Activated CD8-positive, alpha-beta memory T cell treated with anti-CD3 and anti-CD28 coated beads, Interleukin-2, amount 10 ng/mL, durations not matched to agents 7 days and 5 days (primary cell): ENCODE measurements around the gene NUTF2. TPM values are rescaled to one million over a fixed set of nuclear protein-coding genes. Genes with fewer than 3 reads are reported as not detected.
"Not testable (repeated sequence)": the region's sequence is repeated elsewhere in the genome, so short reads cannot be mapped to it uniquely, and the experiment has no call there.

Experiments
- ATAC-seq: fragments of 150-1000 bp; cut with Tn5 transposase; one replicate; pipeline ENCODE4 v1.10.0; 2021; ENCODE audit warnings: moderate library complexity
- CTCF ChIA-PET: fragments of 350-600 bp; sonication (Branson Sonifier 250); formaldehyde crosslinking; loops from one replicate; lab custom pipeline; 2021; ENCODE audit warnings: antibody characterized with exemption; lab: Charles Lee
- DNase-seq: peaks from one replicate; pipeline ENCODE4 v3.0.0-alpha.2; 2020
- H3K27ac Mint-ChIP-seq: one replicate; pipeline ENCODE4 v1.8.0; 2021; ENCODE audit warnings: mild to moderate bottlenecking, mixed read lengths
- H3K27me3 Mint-ChIP-seq: one replicate; pipeline ENCODE4 v1.8.0; 2021; ENCODE audit warnings: mixed read lengths
- H3K36me3 Mint-ChIP-seq: one replicate; pipeline ENCODE4 v1.8.0; 2021; ENCODE audit warnings: mild to moderate bottlenecking, mixed read lengths
- H3K4me1 Mint-ChIP-seq: one replicate; pipeline ENCODE4 v1.8.0; 2021; ENCODE audit warnings: mixed read lengths
- H3K4me3 Mint-ChIP-seq: one replicate; pipeline ENCODE4 v1.8.0; 2021; ENCODE audit warnings: mild to moderate bottlenecking, moderate library complexity, mixed read lengths
- H3K9me3 Mint-ChIP-seq: one replicate; pipeline ENCODE4 v1.8.0; 2022; ENCODE audit warnings: low read depth, mixed read lengths
- total RNA-seq, 2 experiments: library from RNA; stranded (reverse); gene quantifications; one replicate each; pipeline ENCODE4 v1.2.3, GENCODE V29; 2021

Gene NUTF2
- total RNA-seq, 2 experiments from 2014 or later, result 114 to 137 TPM

DNA sequence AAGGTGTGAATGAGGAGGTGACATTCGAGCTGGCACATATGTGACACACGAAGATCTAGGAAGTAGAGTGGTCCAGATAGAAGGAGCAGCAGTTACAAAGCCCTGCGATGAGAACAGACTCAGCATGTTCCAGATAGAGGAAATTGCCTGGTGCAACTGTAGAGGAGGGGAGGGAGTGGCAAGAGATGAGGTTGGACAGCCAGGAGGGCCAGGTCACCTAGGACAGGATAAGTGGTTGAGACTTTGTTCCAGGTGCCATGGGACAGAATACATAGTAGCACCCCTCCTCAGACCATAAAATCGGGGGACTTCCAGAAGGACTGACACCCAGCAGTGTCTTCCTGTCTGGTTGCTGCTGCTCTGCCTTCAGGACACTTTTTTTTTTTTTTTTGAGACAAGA, 11.8 kb downstream of the NUTF2 start:
- peaks cover 12% of the 10 kb centered on the region for H3K36me3 Mint-ChIP-seq
- DNase-seq (no peak), ATAC-seq (no peak)
- CTCF ChIA-PET, result interaction anchor here (0.7 to 3.6 kb wide), 3 partner anchors 8 to 672 kb away, joined by 3 to 14 read pairs (median 3); no protein-coding TSS in a partner anchor
- no peaks in the 10 kb centered on the region for H3K9me3 Mint-ChIP-seq
- H3K27ac Mint-ChIP-seq, result peak overlapping the region; percentile 66
- H3K27me3 Mint-ChIP-seq, result no peaks in the 10 kb centered on the region
- peaks cover 19% of the 10 kb centered on the region for H3K4me1 Mint-ChIP-seq
- no peak overlapping the region for H3K4me3 Mint-ChIP-seq

DNA sequence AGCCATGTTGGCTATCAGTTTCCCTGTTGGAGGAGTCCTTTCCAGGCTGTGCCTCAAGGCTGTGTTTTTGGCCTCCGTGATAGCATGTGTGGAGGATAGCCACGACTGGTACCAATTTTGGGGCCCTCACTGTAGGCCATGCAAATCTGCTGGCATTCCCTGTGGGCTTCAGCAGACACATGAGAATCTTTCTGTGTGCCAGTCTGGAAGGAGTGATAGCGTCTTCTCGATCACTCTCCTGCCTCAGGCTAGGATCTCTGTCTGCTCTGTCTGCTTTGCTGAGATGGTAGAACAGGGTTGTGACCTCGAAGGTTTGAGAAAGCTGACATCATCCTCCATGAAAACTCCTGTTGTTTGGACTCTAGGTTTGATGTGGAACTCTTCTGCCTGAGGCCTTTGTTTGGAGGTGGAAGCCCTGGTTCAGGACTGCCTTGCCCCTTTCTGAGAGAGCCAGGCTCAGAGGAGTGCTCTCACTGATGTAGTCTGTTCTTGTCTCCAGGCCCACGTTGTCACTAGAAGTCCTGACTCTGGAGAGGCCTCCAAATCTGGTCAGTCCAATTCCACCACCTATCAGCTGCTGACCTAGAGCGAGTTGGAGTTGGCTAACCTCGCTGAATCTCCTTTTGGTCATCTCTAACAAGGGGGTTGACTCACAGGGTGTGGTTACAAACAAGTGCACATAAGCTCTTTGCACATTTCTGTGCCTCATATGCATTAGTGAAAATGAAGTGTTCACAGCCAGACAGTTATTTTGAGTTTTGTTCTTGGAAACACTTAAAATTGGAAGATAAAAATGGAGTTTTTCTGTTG, 14.1 kb downstream of the NUTF2 start:
- DNase-seq (no peak), ATAC-seq (no peak)
- Mint-ChIP-seq H3K4me3 (no peak overlapping the region), H3K4me1 (peaks cover 15% of the 10 kb centered on the region), H3K27me3 (no peaks in the 10 kb centered on the region), H3K27ac (no peak overlapping the region), H3K36me3 (peaks cover 13% of the 10 kb centered on the region), H3K9me3 (no peaks in the 10 kb centered on the region)
- CTCF ChIA-PET, result interaction anchor here (1.4 to 7.6 kb wide), 3 partner anchors 13 to 45 kb away, joined by 3 to 71 read pairs (median 14); no protein-coding TSS in a partner anchor

DNA sequence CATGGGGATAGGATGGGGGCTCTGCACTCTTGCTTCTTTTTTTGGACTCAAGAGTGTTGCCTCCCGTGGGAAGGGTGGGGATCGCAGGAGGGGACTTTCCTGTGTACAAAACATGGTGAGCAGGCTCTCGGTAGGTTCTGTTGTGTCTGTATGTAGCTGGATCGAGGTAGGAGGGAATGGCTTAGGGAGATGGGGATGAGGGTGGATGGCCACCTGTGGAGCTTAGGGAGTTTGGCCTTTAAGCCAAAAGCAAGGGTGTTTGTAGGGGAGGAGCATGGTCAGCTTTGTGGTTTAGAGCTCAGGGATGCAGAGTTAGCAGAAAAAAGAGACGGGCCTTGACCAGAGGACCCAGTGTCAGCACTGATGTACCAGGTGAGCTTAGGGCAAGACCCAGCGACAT, 15.1 kb downstream of the NUTF2 start:
- DNase-seq (no peak), ATAC-seq (no peak)
- Mint-ChIP-seq H3K9me3 (no peaks in the 10 kb centered on the region), H3K27me3 (no peaks in the 10 kb centered on the region), H3K27ac (no peak overlapping the region), H3K4me3 (no peak overlapping the region), H3K4me1 (peaks cover 14% of the 10 kb centered on the region), H3K36me3 (peaks cover 16% of the 10 kb centered on the region)
- CTCF ChIA-PET, result interaction anchor here (0.6 to 7.6 kb wide), 3 partner anchors 22 to 160 kb away, joined by 3 to 71 read pairs (median 7); no protein-coding TSS in a partner anchor

DNA sequence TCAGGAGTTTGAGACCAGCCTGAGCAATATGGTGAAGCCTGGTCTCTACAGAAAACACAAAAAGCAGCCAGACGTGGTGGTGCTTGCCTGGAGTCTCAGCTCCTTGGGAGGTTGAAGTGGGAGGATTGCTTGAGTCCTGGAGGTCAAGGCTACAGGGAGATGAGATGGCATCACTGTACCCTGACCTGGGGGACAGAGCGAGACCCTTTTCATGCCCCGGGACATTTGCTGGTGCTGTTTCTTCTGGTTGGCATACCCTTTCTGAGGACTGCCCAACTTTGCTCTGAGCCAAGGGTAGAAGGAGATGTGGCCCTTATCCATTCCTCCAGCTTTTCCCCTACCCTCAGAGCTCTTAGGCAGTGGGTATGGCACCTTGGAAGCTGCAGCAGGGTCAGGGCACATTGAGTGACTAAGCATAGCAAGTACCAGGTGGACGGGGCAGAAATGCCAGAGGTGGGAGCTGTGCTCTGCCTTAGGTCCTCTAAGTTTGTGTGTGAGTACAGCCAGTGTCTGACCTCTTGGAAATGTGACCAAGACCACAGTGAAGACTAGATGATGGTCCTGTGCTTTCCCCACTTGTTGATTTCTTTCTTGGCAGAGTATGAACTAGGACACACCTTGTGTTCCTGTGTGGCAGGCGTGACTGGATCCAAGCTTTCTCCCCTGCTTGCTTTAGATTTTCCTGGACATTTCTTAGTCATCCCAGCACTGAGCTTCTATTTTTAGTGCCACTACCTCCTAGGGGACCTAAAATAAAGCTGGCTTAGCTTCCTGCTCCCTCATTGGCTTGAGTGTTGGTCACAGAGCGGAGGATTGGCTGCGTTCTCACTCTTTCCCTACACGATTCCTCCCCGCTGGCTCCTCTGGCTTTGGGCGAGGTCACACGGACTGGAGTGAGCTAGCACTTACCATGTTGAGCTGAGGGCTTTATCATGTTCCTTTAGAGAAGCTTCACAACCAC, 16.2 kb downstream of the NUTF2 start:
- no peak for ATAC-seq

DNA sequence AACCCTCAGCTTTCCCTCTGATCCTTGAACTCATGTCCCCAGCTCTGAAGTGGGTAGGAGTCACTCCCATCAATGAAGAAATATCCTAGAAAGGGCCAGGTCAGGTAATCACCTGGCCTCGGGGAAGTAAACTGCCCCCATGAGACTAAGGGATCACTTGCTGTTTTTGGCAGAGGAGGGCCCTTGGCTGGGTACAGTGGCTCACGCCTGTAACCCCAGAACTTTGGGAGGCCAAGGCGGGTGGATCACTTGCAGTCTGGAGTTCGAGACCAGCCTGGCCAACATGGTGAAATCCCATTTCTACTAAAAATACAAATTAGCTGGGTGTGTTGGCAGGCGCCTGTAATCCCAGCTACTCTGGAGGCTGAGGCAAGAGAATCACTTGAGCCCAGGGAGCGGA, 17.3 kb downstream of the NUTF2 start:
- not testable (repeated sequence) for H3K4me1 Mint-ChIP-seq, DNase-seq, H3K27ac Mint-ChIP-seq, H3K9me3 Mint-ChIP-seq, ATAC-seq, H3K27me3 Mint-ChIP-seq, H3K4me3 Mint-ChIP-seq
- peaks cover 18% of the 10 kb centered on the region for H3K36me3 Mint-ChIP-seq
- CTCF ChIA-PET, result interaction anchor here (1.0 to 7.6 kb wide), 4 partner anchors 22 to 191 kb away, joined by 3 to 71 read pairs (median 4); no protein-coding TSS in a partner anchor

More for the DNA sequence above, 16.2 kb downstream of the NUTF2 start:
- CTCF ChIA-PET, result interaction anchor here (1.3 to 7.6 kb wide), 5 partner anchors 9 to 190 kb away, joined by 3 to 71 read pairs (median 4); no protein-coding TSS in a partner anchor
- Mint-ChIP-seq H3K9me3 (no peaks in the 10 kb centered on the region), H3K27me3 (no peaks in the 10 kb centered on the region), H3K36me3 (peaks cover 19% of the 10 kb centered on the region), H3K27ac (peak overlapping the region; percentile 46), H3K4me1 (peaks cover 8% of the 10 kb centered on the region), H3K4me3 (no peak overlapping the region)
- DNase-seq, result no peak

DNA sequence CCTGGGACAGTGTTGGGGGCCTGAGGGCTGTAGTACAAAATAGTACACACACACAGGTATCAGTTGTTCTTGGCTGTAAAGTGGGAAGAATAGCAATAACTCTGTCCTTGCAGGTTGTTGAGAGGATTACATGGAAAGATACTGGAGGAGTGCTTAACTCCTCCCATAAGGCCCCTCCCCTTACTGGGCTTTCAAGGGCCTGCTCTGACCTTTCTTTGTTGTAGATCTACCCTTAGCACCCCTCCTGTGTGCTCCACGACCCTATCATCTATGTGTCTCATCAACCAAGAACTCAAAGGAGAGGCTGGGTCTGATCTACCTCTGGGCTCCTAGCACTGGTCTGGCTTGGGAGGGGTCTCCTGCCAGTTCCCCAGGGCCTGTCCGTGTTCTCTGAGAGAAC, 17.9 kb downstream of the NUTF2 start:
- Mint-ChIP-seq H3K36me3 (peaks cover 18% of the 10 kb centered on the region), H3K27ac (no peak overlapping the region), H3K9me3 (no peaks in the 10 kb centered on the region), H3K4me1 (peaks cover 5% of the 10 kb centered on the region), H3K4me3 (no peak overlapping the region), H3K27me3 (no peaks in the 10 kb centered on the region)
- DNase-seq, result no peak
- CTCF ChIA-PET, result interaction anchor here (1.0 to 7.6 kb wide), 5 partner anchors 11 to 344 kb away, joined by 3 to 71 read pairs (median 5); no protein-coding TSS in a partner anchor
- no peak for ATAC-seq

DNA sequence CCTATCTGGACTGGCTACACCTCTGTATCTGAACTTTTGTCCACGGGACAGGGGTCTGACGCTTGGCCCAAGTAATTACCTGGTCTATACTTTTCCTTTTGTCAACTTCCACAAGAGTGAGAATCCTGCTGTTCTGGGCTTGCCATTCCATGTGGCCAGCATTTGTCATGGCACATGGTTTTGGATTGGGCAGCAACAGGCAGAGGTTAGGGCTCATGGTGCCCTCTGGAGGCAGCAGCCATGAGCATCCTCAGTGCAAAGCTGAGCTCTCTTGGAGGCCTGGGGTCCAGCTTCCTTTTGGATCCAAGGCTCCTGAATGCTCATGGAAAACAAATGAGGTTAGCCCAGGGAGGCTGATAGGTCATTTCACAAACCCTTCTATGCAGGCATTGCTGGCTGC, 18.6 kb downstream of the NUTF2 start:
- no peak overlapping the region for H3K4me3 Mint-ChIP-seq
- no peaks in the 10 kb centered on the region for H3K9me3 Mint-ChIP-seq
- ATAC-seq, result peak; percentile 54
- DNase-seq, result no peak
- CTCF ChIA-PET, result interaction anchor here (0.9 to 7.6 kb wide), 8 partner anchors 12 to 344 kb away, joined by 3 to 71 read pairs (median 4); no protein-coding TSS in a partner anchor
- peak overlapping the region; percentile 56 for H3K27ac Mint-ChIP-seq
- no peaks in the 10 kb centered on the region for H3K27me3 Mint-ChIP-seq
- peaks cover 20% of the 10 kb centered on the region for H3K36me3 Mint-ChIP-seq
- H3K4me1 Mint-ChIP-seq, result peaks cover 5% of the 10 kb centered on the region

DNA sequence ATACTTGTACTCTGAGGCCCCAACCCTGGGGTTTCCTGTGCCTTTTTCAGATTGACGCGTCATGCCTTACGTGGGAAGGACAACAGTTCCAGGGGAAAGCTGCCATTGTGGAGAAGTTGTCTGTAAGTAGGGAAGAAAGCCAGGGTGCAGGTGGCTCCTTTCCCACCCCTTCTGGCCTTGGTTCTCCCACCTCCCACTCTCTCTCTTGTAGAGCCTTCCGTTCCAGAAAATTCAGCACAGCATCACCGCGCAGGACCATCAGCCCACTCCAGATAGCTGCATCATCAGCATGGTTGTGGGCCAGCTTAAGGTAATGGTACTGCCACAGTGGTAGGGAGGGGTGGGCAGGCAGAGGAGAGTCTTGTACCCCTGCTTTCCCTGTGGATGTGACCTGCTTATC, 21.6 kb downstream of the NUTF2 start:
- Mint-ChIP-seq H3K4me3 (no peak overlapping the region), H3K27ac (no peak overlapping the region), H3K4me1 (peaks cover 5% of the 10 kb centered on the region), H3K9me3 (no peaks in the 10 kb centered on the region), H3K36me3 (peaks cover 21% of the 10 kb centered on the region), H3K27me3 (no peaks in the 10 kb centered on the region)
- ATAC-seq (no peak), DNase-seq (no peak)
- CTCF ChIA-PET, result interaction anchor here (1.3 to 1.5 kb wide), 2 partner anchors 16 to 52 kb away, joined by 5 to 7 read pairs; no protein-coding TSS in a partner anchor

DNA sequence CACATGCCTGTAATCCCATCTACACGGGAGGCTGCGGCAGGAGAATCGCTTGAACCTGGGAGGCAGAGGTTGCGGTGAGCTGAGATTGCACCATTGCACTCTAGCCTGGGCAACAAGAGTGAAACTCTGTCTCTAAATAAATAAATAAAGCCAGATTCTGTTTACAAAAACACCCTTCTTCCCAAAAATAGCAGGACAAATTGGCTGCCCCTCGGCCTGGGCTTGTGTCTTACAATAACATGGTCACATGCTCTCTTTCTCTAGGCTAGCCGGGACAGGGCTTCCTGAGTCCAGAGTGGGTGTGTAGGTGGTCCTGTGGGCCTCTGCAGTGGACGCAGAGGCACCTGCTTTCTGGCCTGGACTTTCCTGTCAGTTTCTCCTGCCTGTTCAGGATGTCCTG, 22.9 kb downstream of the NUTF2 start:
- Mint-ChIP-seq H3K9me3 (no peaks in the 10 kb centered on the region), H3K27me3 (no peaks in the 10 kb centered on the region), H3K4me1 (peaks cover 16% of the 10 kb centered on the region), H3K36me3 (peaks cover 21% of the 10 kb centered on the region), H3K27ac (peak overlapping the region; percentile 41), H3K4me3 (no peak overlapping the region)
- CTCF ChIA-PET, result no interaction called here
- ATAC-seq, result no peak
- DNase-seq, result no peak

DNA sequence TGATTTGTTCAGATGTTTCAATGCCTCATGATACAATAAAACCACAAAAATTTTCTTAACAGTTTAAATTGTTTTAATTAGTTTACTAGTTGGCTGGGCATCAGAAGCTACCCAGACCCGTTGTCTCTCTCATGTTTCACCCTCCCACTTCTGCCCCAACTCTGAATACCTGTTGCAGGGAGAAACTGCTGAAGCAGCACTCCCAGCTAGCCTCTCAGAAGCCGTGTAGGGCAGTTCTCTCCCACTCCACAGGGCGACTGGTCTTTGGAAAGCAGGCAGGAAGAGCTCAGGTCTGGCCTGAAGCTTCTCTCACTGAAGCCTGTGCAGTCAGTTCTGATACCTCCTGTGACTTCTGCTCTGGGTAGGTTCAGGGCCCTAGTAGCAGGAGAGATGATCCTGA, 24.5 kb downstream of the NUTF2 start:
- DNase-seq (no peak), ATAC-seq (no peak)
- Mint-ChIP-seq H3K27me3 (no peaks in the 10 kb centered on the region), H3K4me1 (peaks cover 31% of the 10 kb centered on the region), H3K27ac (no peak overlapping the region), H3K4me3 (no peak overlapping the region), H3K36me3 (peaks cover 22% of the 10 kb centered on the region), H3K9me3 (no peaks in the 10 kb centered on the region)
- CTCF ChIA-PET, result interaction anchor here (0.6 to 2.3 kb wide), 8 partner anchors 8 to 350 kb away, joined by 3 to 17 read pairs (median 3); partner anchors contain the start of gene NRN1L

DNA sequence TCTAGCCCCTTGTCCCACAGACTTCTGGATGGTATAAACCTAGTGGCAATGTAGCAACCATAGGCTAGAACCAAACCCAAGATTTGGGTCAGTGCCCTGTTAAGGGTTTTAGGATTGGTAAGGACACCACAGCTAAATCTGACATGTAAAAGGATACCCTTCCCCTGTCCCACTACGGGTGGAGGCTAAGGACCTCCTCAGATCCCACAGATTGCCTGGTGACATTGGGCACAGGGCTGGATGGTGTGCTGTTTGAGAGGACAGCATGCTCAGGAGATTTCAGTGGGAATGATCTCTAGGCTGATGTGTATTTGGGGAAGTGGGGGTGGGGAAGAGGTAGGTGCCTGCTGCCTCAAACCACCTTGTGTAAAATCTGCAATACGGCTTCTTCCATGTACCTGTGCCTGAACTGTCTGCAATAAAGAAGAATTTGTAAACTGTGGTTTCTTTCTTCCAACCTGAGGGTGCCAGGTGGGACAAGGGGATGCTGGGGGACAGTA, 25.4 kb downstream of the NUTF2 start:
- H3K36me3 Mint-ChIP-seq, result peaks cover 22% of the 10 kb centered on the region

DNA sequence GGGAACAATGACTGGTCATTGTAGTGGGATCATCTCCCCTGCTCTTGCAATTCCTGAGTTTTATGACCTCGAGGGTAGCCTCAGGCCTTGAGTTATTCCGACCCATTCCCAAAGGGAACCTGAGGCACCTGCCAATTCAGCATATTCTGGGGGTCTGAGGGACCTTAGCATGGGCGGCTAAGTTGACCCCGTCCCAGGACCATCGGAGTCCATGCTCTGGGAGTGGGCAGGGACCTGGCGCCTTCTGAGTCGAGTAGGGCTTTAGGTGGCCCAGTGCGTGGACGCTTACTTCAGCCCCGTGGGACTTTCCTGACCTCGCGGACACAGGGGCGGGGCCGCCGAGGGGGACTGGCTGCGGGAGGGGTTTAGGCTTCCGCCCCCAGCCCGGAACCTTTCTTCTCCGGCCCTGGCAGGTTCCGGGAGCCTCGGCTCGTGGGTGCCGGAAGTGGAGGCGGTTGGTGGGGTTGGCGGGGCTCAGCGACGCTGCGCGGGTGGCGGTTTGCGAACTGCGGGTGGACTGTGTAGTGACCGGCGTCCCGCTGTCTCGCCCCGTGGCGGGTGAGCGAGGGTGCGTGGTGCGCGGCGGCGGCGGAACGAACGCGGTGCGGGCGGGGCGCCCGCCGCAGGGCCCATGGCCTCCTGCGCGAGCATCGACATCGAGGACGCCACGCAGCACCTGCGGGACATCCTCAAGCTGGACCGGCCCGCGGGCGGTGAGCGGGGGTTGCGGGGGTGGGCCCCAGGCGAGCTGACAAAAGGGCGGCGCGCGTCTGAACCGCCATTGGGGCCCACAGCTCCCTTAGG, 26.1 kb downstream of the NUTF2 start, which contains the start of gene EDC4:
TSS of gene EDC4 (plus strand) at position 422 of the 804 bp plus-strand sequence. CDS start at position 632, 210 bp downstream.
- Mint-ChIP-seq H3K4me1 (peaks cover 31% of the 10 kb centered on the region), H3K4me3 (peak within 1 kb of the TSS; percentile 80), H3K27me3 (no peaks in the 10 kb centered on the region), H3K27ac (peak within 1 kb of the TSS; percentile 90), H3K36me3 (peaks cover 27% of the 10 kb centered on the region), H3K9me3 (no peaks in the 10 kb centered on the region)
- DNase-seq (peak; percentile 91), ATAC-seq (peak; percentile 90)
- CTCF ChIA-PET, result interaction anchor here (0.6 to 3.2 kb wide), 10 partner anchors 9 to 352 kb away, joined by 3 to 27 read pairs (median 6); partner anchors contain the start of genes DDX28, DUS2 and NRN1L

More for the DNA sequence above, 25.4 kb downstream of the NUTF2 start:
- no peaks in the 10 kb centered on the region for H3K9me3 Mint-ChIP-seq
- peak overlapping the region; percentile 80 for H3K4me3 Mint-ChIP-seq
- ATAC-seq (no peak), DNase-seq (no peak)
- no peaks in the 10 kb centered on the region for H3K27me3 Mint-ChIP-seq
- CTCF ChIA-PET, result interaction anchor here (0.8 to 2.3 kb wide), 6 partner anchors 9 to 351 kb away, joined by 3 to 17 read pairs (median 4); partner anchors contain the start of gene NRN1L
- H3K27ac Mint-ChIP-seq, result peak overlapping the region; percentile 83
- H3K4me1 Mint-ChIP-seq, result peaks cover 31% of the 10 kb centered on the region
